HEK293T (cell line): ENCODE results near the gene CCDC68.
"Not testable (repeated sequence)": the region's sequence is repeated elsewhere in the genome, so short reads cannot be mapped to it uniquely, and the experiment has no call there.

Experiments
- CTCF ChIA-PET: fragments of 350-600 bp; formaldehyde crosslinking; extraction: SDS; loops from one replicate; lab custom pipeline; 2021; ENCODE audit warnings: antibody characterized with exemption, inconsistent platforms; lab: Yijun Ruan, JAX
- POLR2A ChIA-PET: fragments of 350-600 bp; formaldehyde crosslinking; extraction: SDS; loops from one replicate; lab custom pipeline; 2020; ENCODE audit warnings: antibody characterized with exemption, inconsistent platforms; lab: Yijun Ruan, JAX
- DNase-seq: peaks from one replicate; pipeline ENCODE4 v3.0.0; 2012; ENCODE audit warnings: mixed read lengths; ENCODE audit errors: extremely low spot score
- ARNT ChIP-seq: fragments of 450-650 bp; IDR thresholded peaks from 2 replicates; pipeline ENCODE4 v1.6.1; 2017; ENCODE audit warnings: mild to moderate bottlenecking
- BHLHE40 ChIP-seq: fragments of 450-650 bp; IDR thresholded peaks from 2 replicates; pipeline ENCODE4 v1.6.1; 2016; ENCODE audit warnings: mild to moderate bottlenecking, moderate library complexity, borderline replicate concordance
- CTBP1 ChIP-seq: fragments of 450-650 bp; IDR thresholded peaks from 2 replicates; pipeline ENCODE4 v1.6.1; 2016; ENCODE audit warnings: borderline replicate concordance
- ELF4 ChIP-seq: fragments of 450-650 bp; IDR thresholded peaks from 2 replicates; pipeline ENCODE4 v1.6.1; 2017; ENCODE audit warnings: antibody characterized with exemption
- FOXA1 ChIP-seq: fragments of 450-650 bp; IDR thresholded peaks from 2 replicates; pipeline ENCODE4 v1.6.1; 2016; ENCODE audit warnings: mild to moderate bottlenecking
- FOXK2 ChIP-seq: fragments of 450-650 bp; IDR thresholded peaks from 2 replicates; pipeline ENCODE4 v1.6.1; 2016; ENCODE audit warnings: mild to moderate bottlenecking
- FOXM1 ChIP-seq: fragments of 450-650 bp; IDR thresholded peaks from 2 replicates; pipeline ENCODE4 v1.6.1; 2017; ENCODE audit warnings: mild to moderate bottlenecking, borderline replicate concordance
- HDGF ChIP-seq: fragments of 450-650 bp; IDR thresholded peaks from 2 replicates; pipeline ENCODE4 v1.6.1; 2017; ENCODE audit warnings: antibody characterized with exemption, borderline replicate concordance
- L3MBTL2 ChIP-seq: fragments of 450-650 bp; conservative IDR thresholded peaks from 2 replicates; pipeline ENCODE4 v1.6.1; 2016; ENCODE audit warnings: mild to moderate bottlenecking
- LEF1 ChIP-seq: fragments of 450-650 bp; IDR thresholded peaks from 2 replicates; pipeline ENCODE4 v1.6.1; 2017; ENCODE audit warnings: mild to moderate bottlenecking, borderline replicate concordance
- NFRKB ChIP-seq: fragments of 450-650 bp; IDR thresholded peaks from 2 replicates; pipeline ENCODE4 v1.6.1; 2016; ENCODE audit warnings: mild to moderate bottlenecking, moderate library complexity
- SP1 ChIP-seq: fragments of 450-650 bp; IDR thresholded peaks from 2 replicates; pipeline ENCODE4 v1.6.1; 2017
- SUZ12 ChIP-seq: fragments of 450-650 bp; IDR thresholded peaks from 2 replicates; pipeline ENCODE4 v1.6.1; 2016; ENCODE audit warnings: mild to moderate bottlenecking
- TARDBP ChIP-seq: fragments of 450-650 bp; IDR thresholded peaks from 2 replicates; pipeline ENCODE4 v1.6.1; 2016
- ZNF384 ChIP-seq: fragments of 450-650 bp; IDR thresholded peaks from 2 replicates; pipeline ENCODE4 v1.6.1; 2016
- TF ChIP-seq, protein P1 (sequence below): fragments of 450-650 bp; IDR thresholded peaks from 2 replicates; pipeline ENCODE4 v1.6.1; 2016

CCDC68 gene

DNA sequence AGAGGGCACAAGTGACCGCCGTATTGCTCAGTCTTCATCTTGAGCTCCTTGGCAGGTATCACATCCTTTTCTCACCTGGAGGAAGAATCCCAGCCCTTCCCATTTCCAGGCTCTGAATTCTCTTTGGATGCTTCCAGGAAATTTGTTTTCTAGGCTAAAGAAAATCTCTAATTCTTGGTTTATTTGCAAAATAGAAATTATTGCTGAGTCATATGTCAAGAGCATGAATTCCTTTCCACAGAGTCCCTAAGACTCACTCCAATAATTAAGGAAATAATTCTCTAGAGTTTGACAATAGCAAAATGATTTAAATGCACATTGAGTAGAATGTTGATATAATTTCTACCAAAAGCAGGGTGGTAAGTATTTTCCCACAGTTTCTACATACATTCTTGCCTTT lies 16.3 kb upstream of the CCDC68 start:
- POLR2A ChIA-PET = no interaction called here
- TF ChIP-seq FOXM1 (no peak), ZNF384 (no peak), HDGF (no peak), NFRKB (no peak), ELF4 (no peak), ARNT (no peak), BHLHE40 (no peak), TARDBP (no peak), L3MBTL2 (no peak), SUZ12 (no peak), LEF1 (no peak), CTBP1 (no peak)
- TF ChIP-seq, protein P1, sequence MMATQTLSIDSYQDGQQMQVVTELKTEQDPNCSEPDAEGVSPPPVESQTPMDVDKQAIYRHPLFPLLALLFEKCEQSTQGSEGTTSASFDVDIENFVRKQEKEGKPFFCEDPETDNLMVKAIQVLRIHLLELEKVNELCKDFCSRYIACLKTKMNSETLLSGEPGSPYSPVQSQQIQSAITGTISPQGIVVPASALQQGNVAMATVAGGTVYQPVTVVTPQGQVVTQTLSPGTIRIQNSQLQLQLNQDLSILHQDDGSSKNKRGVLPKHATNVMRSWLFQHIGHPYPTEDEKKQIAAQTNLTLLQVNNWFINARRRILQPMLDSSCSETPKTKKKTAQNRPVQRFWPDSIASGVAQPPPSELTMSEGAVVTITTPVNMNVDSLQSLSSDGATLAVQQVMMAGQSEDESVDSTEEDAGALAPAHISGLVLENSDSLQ = no peak
- CTCF ChIA-PET = no interaction called here
- no peak for DNase-seq

DNA sequence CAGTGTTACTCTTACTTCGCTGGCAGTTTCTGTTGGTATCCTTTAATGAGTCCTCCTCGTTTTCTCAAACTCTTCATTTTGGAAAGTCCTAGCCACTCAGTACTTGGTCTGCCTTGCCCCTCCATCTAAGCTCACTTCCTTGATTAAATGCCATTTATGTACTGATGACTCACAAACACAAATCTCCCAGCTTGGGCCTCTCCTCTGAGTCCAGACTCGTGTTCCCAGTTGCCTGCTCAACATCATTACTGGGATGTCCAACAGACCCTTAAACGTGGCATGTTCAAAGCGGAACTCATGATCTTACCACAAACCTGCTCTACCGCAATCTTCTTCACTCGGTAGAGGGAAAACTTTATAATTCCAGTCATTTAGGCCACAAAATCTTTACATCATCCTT lies 13.8 kb upstream of the CCDC68 start:
- no peak for DNase-seq
- ChIA-PET POLR2A (no interaction called here), CTCF (no interaction called here)
- TF ChIP-seq FOXA1 (no peak), ZNF384 (no peak), LEF1 (no peak), SP1 (no peak), TARDBP (no peak), BHLHE40 (no peak)

DNA sequence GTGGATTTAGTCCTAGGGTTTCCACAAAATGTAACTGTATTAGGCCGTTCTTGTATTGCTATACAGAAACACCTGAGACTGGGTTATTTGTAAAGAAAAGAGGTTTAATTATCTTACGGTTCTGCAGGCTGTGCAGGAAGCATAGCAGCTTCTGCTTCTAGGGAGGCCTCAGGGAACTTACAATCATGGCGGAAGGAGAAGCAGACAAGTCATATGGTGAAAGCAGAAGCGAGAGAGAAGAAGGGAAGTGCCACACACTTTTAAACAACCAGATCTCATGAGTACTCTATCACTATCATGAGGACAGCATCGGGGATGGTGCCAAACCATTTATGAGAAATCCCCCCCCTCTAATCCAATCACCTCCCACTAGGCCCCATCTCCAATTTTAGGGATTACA lies 9.5 kb upstream of the CCDC68 start:
- ChIA-PET CTCF (no interaction called here), POLR2A (no interaction called here)
- DNase-seq = no peak
- TF ChIP-seq, protein P1 = no peak
- TF ChIP-seq ZNF384 = no peak
- TF ChIP-seq FOXM1 = no peak
- TF ChIP-seq FOXK2 = no peak
- no peak for TF ChIP-seq HDGF
- TF ChIP-seq FOXA1 = no peak
- no peak for TF ChIP-seq CTBP1
- no peak for TF ChIP-seq LEF1
- no peak for TF ChIP-seq SUZ12
- no peak for TF ChIP-seq NFRKB
- TF ChIP-seq TARDBP = no peak
- no peak for TF ChIP-seq L3MBTL2
- TF ChIP-seq ARNT = no peak
- TF ChIP-seq SP1 = no peak
- TF ChIP-seq BHLHE40 = no peak
- no peak for TF ChIP-seq ELF4

DNA sequence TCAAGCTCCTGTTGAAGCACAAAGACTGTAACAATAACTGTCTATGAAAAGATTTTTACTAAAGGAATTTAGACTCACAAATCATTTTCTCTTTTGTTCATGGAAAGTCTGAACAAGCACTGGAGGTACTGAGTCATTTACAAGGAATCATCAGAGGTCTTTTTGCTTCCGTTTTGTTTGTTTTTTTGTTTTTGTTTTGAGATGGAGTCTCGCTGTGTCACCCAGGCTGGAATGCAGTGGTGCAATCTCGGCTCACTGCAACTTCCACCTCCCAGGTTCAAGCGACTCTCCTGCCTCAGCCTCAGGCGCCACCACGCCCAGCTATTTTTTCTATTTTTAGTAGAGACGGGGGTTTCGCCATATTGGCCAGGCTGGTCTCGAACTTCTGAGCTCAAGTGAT lies 9.0 kb upstream of the CCDC68 start:
- CTCF ChIA-PET, DNase-seq, POLR2A ChIA-PET: not testable (repeated sequence)

DNA sequence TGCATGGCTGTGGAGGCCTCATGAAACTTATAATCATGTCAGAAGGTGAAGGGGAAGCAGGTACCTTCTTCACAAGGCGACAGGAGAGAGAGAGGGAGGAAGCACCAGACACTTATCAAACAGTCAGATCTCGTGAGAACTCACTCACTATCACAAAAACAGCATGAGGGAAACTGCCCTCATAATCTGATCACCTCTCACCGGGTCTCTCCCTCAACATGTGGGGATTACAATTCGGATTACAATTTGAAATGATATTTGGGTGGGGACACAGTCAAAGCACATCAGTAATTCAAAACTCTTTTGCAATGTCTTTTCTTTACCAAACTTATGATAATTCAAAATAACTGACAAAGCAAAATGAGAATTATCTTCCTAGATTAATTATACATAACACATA lies 8.5 kb upstream of the CCDC68 start:
- ChIA-PET CTCF (no interaction called here), POLR2A (no interaction called here)
- TF ChIP-seq CTBP1 = no peak
- TF ChIP-seq TARDBP = no peak
- no peak for TF ChIP-seq FOXK2
- TF ChIP-seq ZNF384 = no peak
- no peak for DNase-seq

DNA sequence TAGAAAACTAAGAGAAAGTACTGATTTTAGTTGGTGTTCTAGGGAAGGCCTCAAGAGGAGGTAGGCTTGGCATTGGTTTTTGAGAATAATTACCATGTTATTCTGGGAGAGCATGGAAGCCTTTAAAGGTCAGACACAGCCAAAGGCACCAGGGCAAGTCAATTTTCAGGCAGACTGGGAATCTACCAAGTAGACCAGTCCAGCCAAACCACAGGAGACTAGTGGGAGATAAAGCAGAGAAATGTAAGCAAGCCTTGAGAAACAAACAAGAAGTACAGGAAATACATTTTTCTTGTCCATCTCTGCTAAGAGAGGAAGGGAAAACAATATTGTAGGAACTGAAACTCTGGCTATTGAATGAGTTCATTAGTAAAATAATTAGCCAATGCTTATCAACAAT lies 5.5 kb upstream of the CCDC68 start:
- CTCF ChIA-PET = no interaction called here

DNA sequence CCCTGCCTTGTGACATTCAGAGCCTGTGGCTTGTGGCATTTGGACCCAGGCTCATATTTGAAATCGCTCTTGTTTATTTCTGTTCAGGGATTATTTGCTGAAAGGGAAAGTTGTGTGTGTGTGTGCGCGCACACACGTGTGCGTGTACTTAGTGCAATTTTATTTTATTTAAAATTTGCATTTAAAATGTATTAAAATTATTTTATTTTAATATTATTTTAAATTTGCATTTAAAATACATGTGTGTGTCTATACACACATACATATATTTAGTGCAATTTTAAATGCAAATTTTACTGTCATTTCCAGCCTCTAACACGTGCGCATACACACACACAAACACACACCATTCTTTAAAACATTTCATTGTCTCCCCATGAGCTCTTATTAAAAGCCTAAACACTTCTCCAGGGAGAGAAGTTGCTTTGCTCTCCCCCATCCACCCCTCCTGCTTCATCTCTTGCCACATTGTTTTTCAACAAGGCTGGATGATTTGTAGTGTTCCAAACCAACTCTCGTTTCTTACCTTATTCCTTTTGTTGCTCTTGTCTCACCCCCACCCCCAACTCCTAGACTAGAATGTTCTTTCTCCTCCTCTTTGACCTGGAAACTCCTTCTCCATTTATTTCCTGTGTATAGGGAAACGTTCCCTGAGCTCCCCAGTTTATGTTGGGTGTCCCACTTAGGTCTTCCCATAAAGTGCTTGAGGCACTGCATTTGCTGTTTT lies 3.8 kb upstream of the CCDC68 start:
- DNase-seq = no peak
- CTCF ChIA-PET = interaction anchor here (0.5 kb wide), 1 partner anchor 284 kb away, joined by 3 read pairs; no protein-coding TSS in a partner anchor
- POLR2A ChIA-PET = no interaction called here
- TF ChIP-seq CTBP1 (no peak), TARDBP (no peak), ZNF384 (no peak), ELF4 (no peak), ARNT (no peak), SP1 (no peak), BHLHE40 (no peak), SUZ12 (no peak), FOXK2 (no peak), FOXM1 (no peak), FOXA1 (no peak), LEF1 (no peak), NFRKB (no peak), L3MBTL2 (no peak)
- TF ChIP-seq, protein P1 = no peak

More for the DNA sequence above, 5.5 kb upstream of the CCDC68 start:
- TF ChIP-seq ELF4 = no peak
- no peak for TF ChIP-seq TARDBP
- no peak for DNase-seq
- POLR2A ChIA-PET = no interaction called here
